Measurements from ENCODE around the gene RALBP1. TPM values are rescaled to one million over a fixed set of nuclear protein-coding genes. Genes with fewer than 3 reads are reported as not detected.
"Not testable (repeated sequence)": the region's sequence is repeated elsewhere in the genome, so short reads cannot be mapped to it uniquely, and the experiment has no call there.

RALBP1 gene
- polyA plus RNA-seq (2012; ENCODE audit: missing spikeins) = 36.0 TPM

- TF ChIP-seq POLR2A (IDR thresholded peaks at IDR 0.05; ENCODE audit: low read depth, low read length) = peak; percentile 83
- TF ChIP-seq POLR2AphosphoS5 (IDR thresholded peaks at IDR 0.05; ENCODE audit: low read depth, low read length) = peak; percentile 82
- TF ChIP-seq TAF1 (IDR thresholded peaks at IDR 0.05; ENCODE audit: borderline replicate concordance, low read depth, low read length) = no peak; the same call in 1 of the 2 replicates
- DNase-seq (ENCODE audit: insufficient read length) (peak; percentile 94), FAIRE-seq (peak; percentile 99)
These were observed at the start of gene RALBP1 for GRCh38 chr18:9474983-9475642. RALBP1 (plus strand) TSS chr18:9475513; CDS start chr18:9513046, 37,533 bp downstream.

GRCh38 chr18:9426753-9427152, 48.6 kb upstream of the RALBP1 start:
- DNase-seq (ENCODE audit: insufficient read length) = no peak
- no peak for FAIRE-seq
- no peak for TF ChIP-seq POLR2AphosphoS5 (IDR thresholded peaks at IDR 0.05; ENCODE audit: low read depth, low read length)
- TF ChIP-seq POLR2A (IDR thresholded peaks at IDR 0.05; ENCODE audit: low read depth, low read length) = no peak
- no peak for TF ChIP-seq TAF1 (IDR thresholded peaks at IDR 0.05; ENCODE audit: borderline replicate concordance, low read depth, low read length)

- DNase-seq (ENCODE audit: insufficient read length) = no peak
- FAIRE-seq = no peak
- TF ChIP-seq POLR2AphosphoS5 (IDR thresholded peaks at IDR 0.05; ENCODE audit: low read depth, low read length) (no peak), TAF1 (IDR thresholded peaks at IDR 0.05; ENCODE audit: borderline replicate concordance, low read depth, low read length) (no peak), POLR2A (IDR thresholded peaks at IDR 0.05; ENCODE audit: low read depth, low read length) (no peak)
These were observed 47.0 kb upstream of the RALBP1 start for GRCh38 chr18:9428301-9428706.

GRCh38 chr18:9428862-9429661, 46.3 kb upstream of the RALBP1 start:
- FAIRE-seq = no peak
- DNase-seq (ENCODE audit: insufficient read length) = no peak

GRCh38 chr18:9429662-9429993, 45.7 kb upstream of the RALBP1 start:
- TF ChIP-seq POLR2A (IDR thresholded peaks at IDR 0.05; ENCODE audit: low read depth, low read length) (no peak), TAF1 (IDR thresholded peaks at IDR 0.05; ENCODE audit: borderline replicate concordance, low read depth, low read length) (no peak), POLR2AphosphoS5 (IDR thresholded peaks at IDR 0.05; ENCODE audit: low read depth, low read length) (no peak)
- DNase-seq (ENCODE audit: insufficient read length) (no peak), FAIRE-seq (no peak)

More at GRCh38 chr18:9428862-9429661, 46.3 kb upstream of the RALBP1 start:
- TF ChIP-seq POLR2AphosphoS5 (IDR thresholded peaks at IDR 0.05; ENCODE audit: low read depth, low read length) (no peak), POLR2A (IDR thresholded peaks at IDR 0.05; ENCODE audit: low read depth, low read length) (no peak), TAF1 (IDR thresholded peaks at IDR 0.05; ENCODE audit: borderline replicate concordance, low read depth, low read length) (no peak)

GRCh38 chr18:9430315-9430714, 45.0 kb upstream of the RALBP1 start:
- FAIRE-seq = not testable (repeated sequence)

GRCh38 chr18:9431296-9431695, 44.0 kb upstream of the RALBP1 start:
- DNase-seq (ENCODE audit: insufficient read length) (no peak), FAIRE-seq (no peak)
- no peak for TF ChIP-seq POLR2A (IDR thresholded peaks at IDR 0.05; ENCODE audit: low read depth, low read length)

More at GRCh38 chr18:9430315-9430714, 45.0 kb upstream of the RALBP1 start:
- not testable (repeated sequence) for DNase-seq (ENCODE audit: insufficient read length)

GRCh38 chr18:9433122-9433521, 42.2 kb upstream of the RALBP1 start:
- DNase-seq (ENCODE audit: insufficient read length); FAIRE-seq: not testable (repeated sequence)

- no peak for FAIRE-seq
- DNase-seq (ENCODE audit: insufficient read length) = no peak
- no peak for TF ChIP-seq TAF1 (IDR thresholded peaks at IDR 0.05; ENCODE audit: borderline replicate concordance, low read depth, low read length)
- TF ChIP-seq POLR2A (IDR thresholded peaks at IDR 0.05; ENCODE audit: low read depth, low read length) = no peak
- no peak for TF ChIP-seq POLR2AphosphoS5 (IDR thresholded peaks at IDR 0.05; ENCODE audit: low read depth, low read length)
These were observed 41.6 kb upstream of the RALBP1 start for GRCh38 chr18:9433671-9434121.

- FAIRE-seq = no peak
- no peak for TF ChIP-seq POLR2A (IDR thresholded peaks at IDR 0.05; ENCODE audit: low read depth, low read length)
- no peak for TF ChIP-seq POLR2AphosphoS5 (IDR thresholded peaks at IDR 0.05; ENCODE audit: low read depth, low read length)
- no peak for TF ChIP-seq TAF1 (IDR thresholded peaks at IDR 0.05; ENCODE audit: borderline replicate concordance, low read depth, low read length)
- DNase-seq (ENCODE audit: insufficient read length) = no peak
These were observed 41.1 kb upstream of the RALBP1 start for GRCh38 chr18:9434122-9434701.

GRCh38 chr18:9435041-9435440, 40.3 kb upstream of the RALBP1 start:
- no peak for FAIRE-seq
- no peak for DNase-seq (ENCODE audit: insufficient read length)
- TF ChIP-seq TAF1 (IDR thresholded peaks at IDR 0.05; ENCODE audit: borderline replicate concordance, low read depth, low read length) = no peak

- no peak for FAIRE-seq
- TF ChIP-seq TAF1 (IDR thresholded peaks at IDR 0.05; ENCODE audit: borderline replicate concordance, low read depth, low read length) (no peak), POLR2AphosphoS5 (IDR thresholded peaks at IDR 0.05; ENCODE audit: low read depth, low read length) (no peak), POLR2A (IDR thresholded peaks at IDR 0.05; ENCODE audit: low read depth, low read length) (no peak)
- no peak for DNase-seq (ENCODE audit: insufficient read length)
These were observed 38.9 kb upstream of the RALBP1 start for GRCh38 chr18:9436206-9436929.
